B cell (primary cell): Measurements from ENCODE around the gene PPP2R2D. TPM values are rescaled to one million over a fixed set of nuclear protein-coding genes. Genes with fewer than 3 reads are reported as not detected.

Experiments
- ATAC-seq: fragments of 200-7000 bp; cut with Tn5 transposase; one replicate; pipeline ENCODE4 v1.10.0; 2021; ENCODE audit warnings: low read depth, mild to moderate bottlenecking, moderate number of reproducible peaks, moderate library complexity
- CTCF ChIA-PET: fragments of 350-600 bp; sonication (Branson Sonifier 250); formaldehyde crosslinking; loops from one replicate; lab custom pipeline; 2021; ENCODE audit warnings: antibody characterized with exemption, inconsistent platforms; lab: Charles Lee
- POLR2A ChIA-PET: fragments of 350-600 bp; sonication (Branson Sonifier 250); formaldehyde crosslinking; loops from one replicate; lab custom pipeline; 2021; ENCODE audit warnings: antibody characterized with exemption; lab: Charles Lee
- DNase-seq: peaks from one replicate; pipeline ENCODE4 v3.0.0; 2013
- H2AFZ ChIP-seq: 2 replicates; pipeline ENCODE4 v1.6.1; 2012; ENCODE audit warnings: mild to moderate bottlenecking, low read depth, low read length; ENCODE audit not compliant: insufficient read depth, poor library complexity, severe bottlenecking
- H3K27ac ChIP-seq, 2 donors: 1 replicate in 1 of 2; 2 replicates in 1 of 2; pipeline ENCODE4 v1.5.1; 2012 to 2013; ENCODE audit warnings: low read length in 2 of 2, mild to moderate bottlenecking in 2 of 2, moderate library complexity in 1 of 2
- H3K27me3 ChIP-seq, 4 experiments: fragments of 200-600 bp in 1 of 4; sonication (generic) in 1 of 4; replicated peaks in 1 of 4; 1 replicate in 2 of 4; 2 replicates in 2 of 4; pipeline versions ENCODE4 v1.6.1 to v1.7.0; 2013 to 2016; ENCODE audit warnings: low read length in 3 of 4, mild to moderate bottlenecking in 2 of 4, mixed read lengths in 1 of 4, moderate library complexity in 1 of 4; ENCODE audit not compliant: insufficient read depth in 4 of 4, control insufficient read depth in 3 of 4; ENCODE audit errors: control extremely low read depth in 1 of 4
- H3K36me3 ChIP-seq, 2 experiments: replicated peaks in 1 of 2; 1 replicate in 1 of 2; 2 replicates in 1 of 2; pipeline versions ENCODE4 v1.6.1 to v1.7.1; 2013; ENCODE audit warnings: low read length in 1 of 2; ENCODE audit not compliant: insufficient read depth in 2 of 2, control insufficient read depth in 1 of 2; ENCODE audit errors: control extremely low read depth in 1 of 2, extremely low read depth in 1 of 2
- H3K4me1 ChIP-seq, 2 donors: fragments of 200-600 bp in 1 of 2; sonication (generic) in 1 of 2; 1 replicate in 1 of 2; 2 replicates in 1 of 2; pipeline versions ENCODE4 v1.5.1 to v1.6.1; 2013 to 2017; ENCODE audit warnings: low read length in 2 of 2; ENCODE audit not compliant: control insufficient read depth in 2 of 2, insufficient read depth in 2 of 2
- H3K4me2 ChIP-seq: replicated peaks from 2 replicates; pipeline ENCODE3; 2012; ENCODE audit warnings: mild to moderate bottlenecking, low read depth, low read length; ENCODE audit not compliant: poor library complexity, severe bottlenecking
- H3K4me3 ChIP-seq, 5 experiments: fragments of 200-600 bp in 1 of 5; sonication (generic) in 1 of 5; 1 replicate in 3 of 5; 2 replicates in 2 of 5; pipeline versions ENCODE4 v1.5.1 to v1.7.0; 2011 to 2016; ENCODE audit warnings: low read length in 4 of 5, mild to moderate bottlenecking in 4 of 5, low read depth in 2 of 5, control low read depth in 1 of 5, moderate library complexity in 1 of 5; ENCODE audit not compliant: insufficient read depth in 1 of 5; ENCODE audit errors: control extremely low read depth in 1 of 5, extremely low read depth in 1 of 5
- H3K79me2 ChIP-seq: fragments of 200-600 bp; sonication (generic); one replicate; pipeline ENCODE4 v1.6.0; 2016; ENCODE audit warnings: low read length; ENCODE audit not compliant: control insufficient read depth, insufficient read depth
- H3K9ac ChIP-seq: fragments of 200-600 bp; sonication (generic); 2 replicates; pipeline ENCODE4 v1.6.1; 2017; ENCODE audit warnings: mild to moderate bottlenecking, low read length, moderate library complexity
- H3K9me3 ChIP-seq, 3 donors: one replicate each; pipeline versions ENCODE4 v1.6.1 to v1.7.1; 2013; ENCODE audit warnings: low read length in 2 of 3; ENCODE audit not compliant: control insufficient read depth in 2 of 3, insufficient read depth in 1 of 3; ENCODE audit errors: control extremely low read depth in 1 of 3
- H4K20me1 ChIP-seq: 2 replicates; pipeline ENCODE4 v1.6.0; 2012; ENCODE audit warnings: mild to moderate bottlenecking, low read length; ENCODE audit not compliant: insufficient read depth, control insufficient read depth, poor library complexity, severe bottlenecking
- H3K27ac Mint-ChIP-seq: one replicate; pipeline ENCODE4 v1.8.0; 2021; ENCODE audit warnings: mixed read lengths
- H3K27me3 Mint-ChIP-seq: one replicate; pipeline ENCODE4 v1.8.0; 2021; ENCODE audit warnings: mixed read lengths
- H3K4me1 Mint-ChIP-seq: one replicate; pipeline ENCODE4 v1.8.0; 2021; ENCODE audit warnings: mixed read lengths
- H3K4me3 Mint-ChIP-seq: one replicate; pipeline ENCODE4 v1.8.0; 2021; ENCODE audit warnings: mixed read lengths
- H3K9me3 Mint-ChIP-seq: one replicate; pipeline ENCODE4 v1.8.0; 2022; ENCODE audit warnings: mixed read lengths; ENCODE audit not compliant: insufficient read depth
- CTCF ChIP-seq: fragments of 200-600 bp; IDR thresholded peaks from one replicate; pipeline ENCODE4 v1.8.0; 2022; ENCODE audit warnings: antibody characterized with exemption, mild to moderate bottlenecking
- EZH2 ChIP-seq: IDR thresholded peaks from 2 replicates; pipeline ENCODE4 v1.6.1; 2012; ENCODE audit warnings: borderline replicate concordance, low read depth, mild to moderate bottlenecking, moderate library complexity, low read length; ENCODE audit not compliant: insufficient read depth, poor library complexity, severe bottlenecking
- WGBS: methylation state at CpG from one replicate; pipeline ENCODE4 v1.1.5; 2013; ENCODE audit warnings: missing lambda C conversion rate; ENCODE audit not compliant: insufficient coverage; 5-methylcytosine and 5-hydroxymethylcytosine counted together
- intact Hi-C: fragments of 100-400 bp; cut with micrococcal nuclease; formaldehyde crosslinking; loops from one replicate; pipeline ENCODE4 v1.10.0; 2022
- polyA plus RNA-seq: library from polyadenylated mRNA; depleted of rRNA; stranded (reverse); fragments of >200 nt; gene quantifications from 2 replicates; pipeline ENCODE4 v1.2.3, GENCODE V29; 2012
- total RNA-seq, 2 donors: library from RNA; stranded (reverse); fragments of 120-200 nt in 1 of 2; gene quantifications; 1 replicate in 1 of 2; 2 replicates in 1 of 2; pipeline versions ENCODE4 v1.2.3 to v1.2.4, GENCODE V29; 2013 to 2022

Gene PPP2R2D
- total and polyA plus RNA-seq, 2 donors (not counting 1 experiment from before 2014, with no cell fraction given): 25.8 to 45.6 TPM

GRCh38 chr10:131880016-131880590, 20.7 kb upstream of the PPP2R2D start:
- no peaks in the 10 kb centered on the region for H3K36me3 ChIP-seq
- ChIA-PET POLR2A (no interaction called here), CTCF (no interaction called here)
- H3K4me3 ChIP-seq: no peak overlapping the region
- ATAC-seq (no peak), DNase-seq (no peak)
- 87% methylated on average over 13 of the region's 13 CpGs for WGBS
- H3K27ac ChIP-seq: no peak overlapping the region
- H3K9me3 Mint-ChIP-seq: no peaks in the 10 kb centered on the region
- H3K4me3 Mint-ChIP-seq: no peak overlapping the region
- no peak overlapping the region for H3K4me2 ChIP-seq
- no peak overlapping the region for H3K27ac Mint-ChIP-seq
- peaks cover 0 to 1% of the 10 kb centered on the region in 2 donors for H3K4me1 ChIP-seq
- H3K4me1 Mint-ChIP-seq: no peaks in the 10 kb centered on the region
- no peak overlapping the region for H3K9ac ChIP-seq
- H3K79me2 ChIP-seq: no peaks in the 10 kb centered on the region
- H2AFZ ChIP-seq: no peak overlapping the region
- H3K27me3 Mint-ChIP-seq: peaks cover 27% of the 10 kb centered on the region
- no peaks in the 10 kb centered on the region for H4K20me1 ChIP-seq
- H3K27me3 ChIP-seq: peaks cover 0 to 12% (median 0%) of the 10 kb centered on the region in 4 experiments
- H3K9me3 ChIP-seq: peaks cover 3 to 16% (median 3%) of the 10 kb centered on the region in 3 donors
- intact Hi-C loops: loop anchor here (10.0 kb wide), 1 partner anchor 575 kb away; no protein-coding TSS in a partner anchor
- no peak for TF ChIP-seq CTCF
- TF ChIP-seq EZH2: no peak

GRCh38 chr10:131881104-131881880, 19.5 kb upstream of the PPP2R2D start:
- WGBS: 81% methylated on average over 12 of the region's 15 CpGs
- intact Hi-C loops: loop anchor here (10.0 kb wide), 1 partner anchor 574 kb away; no protein-coding TSS in a partner anchor
- no peaks in the 10 kb centered on the region for H3K9me3 Mint-ChIP-seq
- Histone ChIP-seq H3K9ac (no peak overlapping the region), H3K4me1 (peaks cover 3 to 7% of the 10 kb centered on the region in 2 donors), H3K79me2 (no peaks in the 10 kb centered on the region), H3K27ac (no peak overlapping the region), H3K27me3 (peaks cover 0 to 17% (median 0%) of the 10 kb centered on the region in 4 experiments), H3K4me2 (no peak overlapping the region), H3K36me3 (no peaks in the 10 kb centered on the region), H4K20me1 (no peaks in the 10 kb centered on the region), H3K4me3 (no peak overlapping the region), H3K9me3 (peaks cover 3 to 16% (median 3%) of the 10 kb centered on the region in 3 donors), H2AFZ (no peak overlapping the region)
- no peak overlapping the region for H3K4me3 Mint-ChIP-seq
- CTCF ChIA-PET: no interaction called here
- peaks cover 30% of the 10 kb centered on the region for H3K27me3 Mint-ChIP-seq
- POLR2A ChIA-PET: no interaction called here
- no peak for ATAC-seq
- H3K4me1 Mint-ChIP-seq: peaks cover 3% of the 10 kb centered on the region
- no peak for DNase-seq
- TF ChIP-seq EZH2: no peak
- no peak for TF ChIP-seq CTCF
- H3K27ac Mint-ChIP-seq: no peak overlapping the region
